ENCODE results near the gene NMNAT3.

GRCh38 chr3:139691619-139692018 lies 13.8 kb upstream of the NMNAT3 start:
- TF ChIP-seq CTCF (optimal IDR thresholded peaks at IDR 0.05 in 1 of 3, IDR thresholded peaks at IDR 0.05 in 1 of 3, conservative IDR thresholded peaks at IDR 0.05 in 1 of 3; ENCODE audit: extremely low read depth in 1 of 3, insufficient read depth in 2 of 3, low read length in 3 of 3), result no peak
- TF ChIP-seq EZH2 (IDR thresholded peaks at IDR 0.05; ENCODE audit: low read length), result no peak

All from keratinocyte (primary cell).